Ramos (cell line): ENCODE data around the gene GAPT.

ENCODE experiments used
- in situ Hi-C: fragments of 300-500 bp; cut with MboI; formaldehyde crosslinking; loops from one replicate; pipeline ENCODE4 v1.14.3; 2022; ENCODE audit warnings: low sequenced_read_pairs; ENCODE audit not compliant: unreplicated experiment

The GAPT gene

GRCh38 chr5:58460002-58460731, 31.1 kb upstream of the GAPT start, which contains the start of gene PLK2:
PLK2 (minus strand) TSS chr5:58460086; CDS start chr5:58459959, 127 bp downstream.
- in situ Hi-C loops: loop anchor here (25.0 kb wide), 1 partner anchor 673 kb away; no protein-coding TSS in a partner anchor

GRCh38 chr5:58460732-58461286, 30.4 kb upstream of the GAPT start:
- in situ Hi-C loops: loop anchor here (25.0 kb wide), 1 partner anchor 674 kb away; no protein-coding TSS in a partner anchor

- in situ Hi-C loops: loop anchor here (25.0 kb wide), 1 partner anchor 675 kb away; no protein-coding TSS in a partner anchor
Measured at GRCh38 chr5:58462154-58462553, 29.1 kb upstream of the GAPT start.

- in situ Hi-C loops: loop anchor here (25.0 kb wide), 1 partner anchor 675 kb away; no protein-coding TSS in a partner anchor
Measured at GRCh38 chr5:58462623-58463230, 28.5 kb upstream of the GAPT start.

GRCh38 chr5:58466939-58467338, 24.3 kb upstream of the GAPT start:
- in situ Hi-C loops: loop anchor here (25.0 kb wide), 1 partner anchor 680 kb away; no protein-coding TSS in a partner anchor

- in situ Hi-C loops: loop anchor here (25.0 kb wide), 1 partner anchor 683 kb away; no protein-coding TSS in a partner anchor
Measured at GRCh38 chr5:58469896-58470295, 21.3 kb upstream of the GAPT start.

GRCh38 chr5:58475404-58475803, 15.8 kb upstream of the GAPT start:
- in situ Hi-C loops: no loop called here

- in situ Hi-C loops: no loop called here
Measured at GRCh38 chr5:58477760-58478376, 13.4 kb upstream of the GAPT start.

GRCh38 chr5:58481066-58481676, 10.1 kb upstream of the GAPT start:
- in situ Hi-C loops: no loop called here

- in situ Hi-C loops: no loop called here
Measured at GRCh38 chr5:58481828-58482227, 9.4 kb upstream of the GAPT start.

- in situ Hi-C loops: no loop called here
Measured at GRCh38 chr5:58482536-58482935, 8.7 kb upstream of the GAPT start.

GRCh38 chr5:58484505-58484904, 6.7 kb upstream of the GAPT start:
- in situ Hi-C loops: no loop called here

- in situ Hi-C loops: no loop called here
Measured at GRCh38 chr5:58486290-58486689, 4.9 kb upstream of the GAPT start.

GRCh38 chr5:58490402-58491050, 709 bp upstream of the GAPT start:
- in situ Hi-C loops: no loop called here

GRCh38 chr5:58493141-58493540, 1.9 kb downstream of the GAPT start:
- in situ Hi-C loops: no loop called here

GRCh38 chr5:58496488-58496887, 5.3 kb downstream of the GAPT start:
- in situ Hi-C loops: no loop called here

GRCh38 chr5:58497386-58497785, 6.2 kb downstream of the GAPT start:
- in situ Hi-C loops: no loop called here

GRCh38 chr5:58497921-58498320, 6.7 kb downstream of the GAPT start:
- in situ Hi-C loops: no loop called here

- in situ Hi-C loops: no loop called here
Measured at GRCh38 chr5:58498340-58498942, 7.2 kb downstream of the GAPT start.
